Panc1 (cell line): Measurements from ENCODE around the gene FZR1. TPM values are rescaled to one million over a fixed set of nuclear protein-coding genes. Genes with fewer than 3 reads are reported as not detected.

Experiments used
- ATAC-seq: fragments of 200-7000 bp; cut with Tn5 transposase; 2 replicates; pipeline ENCODE4 v1.9.1; 2020; ENCODE audit warnings: mild to moderate bottlenecking, moderate library complexity
- Bru-seq: library from RNA; stranded (reverse); fragments of 400-500 nt; gene quantifications from one replicate; lab custom pipeline; 2021; lab: Mats Ljungman, UMichigan
- BruChase-seq, 2 experiments: library from RNA; stranded (reverse); fragments of 400-500 nt; gene quantifications; one replicate each; lab custom pipeline; 2021; lab: Mats Ljungman, UMichigan
- BruUV-seq: library from RNA; stranded (reverse); fragments of 400-500 nt; replicated peaks from 2 replicates; lab custom pipeline; 2021; lab: Mats Ljungman, UMichigan
- CTCF ChIA-PET: fragments of 300-600 bp; sonication (Branson Sonifier 250); formaldehyde crosslinking; loops from one replicate; lab custom pipeline; 2022; ENCODE audit warnings: antibody characterized with exemption; lab: Charles Lee
- POLR2A ChIA-PET: fragments of 300-600 bp; sonication (Branson Sonifier 250); formaldehyde crosslinking; loops from one replicate; lab custom pipeline; 2022; ENCODE audit warnings: antibody characterized with exemption; lab: Charles Lee
- DNase-seq: peaks from one replicate; pipeline ENCODE4 v3.0.0-alpha.2; 2010; ENCODE audit warnings: low read depth, low spot score
- H3K27ac ChIP-seq: 2 replicates; pipeline ENCODE4 v1.5.1; 2011; ENCODE audit warnings: mild to moderate bottlenecking, low read length, inconsistent platforms
- H3K27me3 ChIP-seq: fragments of 200-500 bp; sonication (Bioruptor generic); 2 replicates; pipeline ENCODE4 v1.6.0; 2014; ENCODE audit warnings: low read length, inconsistent platforms; ENCODE audit not compliant: control insufficient read depth, insufficient read depth
- H3K36me3 ChIP-seq: fragments of 200-500 bp; sonication (Bioruptor generic); 2 replicates; pipeline ENCODE4 v1.5.1; 2014; ENCODE audit warnings: inconsistent platforms, mild to moderate bottlenecking, low read length, moderate library complexity; ENCODE audit not compliant: control insufficient read depth, insufficient read depth
- H3K4me1 ChIP-seq: 2 replicates; pipeline ENCODE4 v1.5.1; 2011; ENCODE audit warnings: inconsistent platforms, mild to moderate bottlenecking, low read length, moderate library complexity; ENCODE audit not compliant: control insufficient read depth, insufficient read depth
- H3K4me3 ChIP-seq, 2 experiments: 2 replicates each; pipeline ENCODE4 v1.5.1; 2011 to 2012; ENCODE audit warnings: low read depth in 2 of 2, low read length in 2 of 2, mild to moderate bottlenecking in 2 of 2, inconsistent platforms in 1 of 2, moderate library complexity in 1 of 2
- H3K9me3 ChIP-seq: fragments of 200-500 bp; sonication (Bioruptor generic); 2 replicates; pipeline ENCODE4 v1.5.1; 2014; ENCODE audit warnings: low read depth, mild to moderate bottlenecking, inconsistent platforms, low read length, moderate library complexity; ENCODE audit not compliant: control insufficient read depth, insufficient read depth
- CTCF ChIP-seq: fragments of 450-650 bp; IDR thresholded peaks from 2 replicates; pipeline ENCODE4 v1.5.1; 2017; ENCODE audit warnings: mild to moderate bottlenecking
- POLR2AphosphoS5 ChIP-seq: IDR thresholded peaks from 2 replicates; pipeline ENCODE4 v1.6.1; 2012; ENCODE audit warnings: mild to moderate bottlenecking, low read depth, low read length, moderate library complexity
- REST ChIP-seq, 2 experiments: IDR thresholded peaks; 2 replicates each; pipeline ENCODE4 v1.6.1; 2011 to 2012; ENCODE audit warnings: low read depth in 2 of 2, control low read depth in 1 of 2, low read length in 1 of 2, mild to moderate bottlenecking in 1 of 2, moderate library complexity in 1 of 2; ENCODE audit not compliant: insufficient read depth in 1 of 2
- SIN3A ChIP-seq: IDR thresholded peaks from 2 replicates; pipeline ENCODE4 v1.6.1; 2012; ENCODE audit warnings: low read depth, mild to moderate bottlenecking, low read length, moderate library complexity, borderline replicate concordance; ENCODE audit not compliant: insufficient read depth
- TCF7L2 ChIP-seq: IDR thresholded peaks from 2 replicates; pipeline ENCODE4 v1.6.1; 2011; ENCODE audit warnings: mild to moderate bottlenecking, low read depth, low read length, inconsistent platforms
- in situ Hi-C: cut with HindIII; loops from 2 replicates; pipeline ENCODE4 v1.10.0; 2016; ENCODE audit warnings: low sequenced_read_pairs, low pct_unique_long_range_greater_than_20kb
- intact Hi-C: fragments of 100-400 bp; cut with micrococcal nuclease; formaldehyde crosslinking; loops from one replicate; pipeline ENCODE4 v1.10.0; 2022; ENCODE audit not compliant: unreplicated experiment
- long read RNA-seq: library from polyadenylated mRNA; unstranded; transcript quantifications from one replicate; pipeline ENCODE4 v2.0.0, GENCODE V29; 2021; ENCODE audit not compliant: unreplicated experiment
- polyA plus RNA-seq: library from polyadenylated mRNA; unstranded; fragments of >200 nt; gene quantifications from one replicate; pipeline ENCODE4 v1.2.1, GENCODE V29; 2012; ENCODE audit warnings: missing spikeins; ENCODE audit not compliant: insufficient read length
- total RNA-seq: library from RNA; stranded (reverse); gene quantifications from one replicate; pipeline ENCODE4 v1.2.1, GENCODE V29; 2021; ENCODE audit not compliant: unreplicated experiment

The FZR1 gene
- total RNA-seq (48.7 TPM), Bru-seq, nascent RNA (percentile 53 among the genes with signal in this experiment), BruChase-seq, experiment 1, labeled RNA remaining after a 2-hour chase (percentile 61 among the genes with signal in this experiment), BruChase-seq, experiment 2, labeled RNA remaining after a 6-hour chase (percentile 66 among the genes with signal in this experiment)
- polyA plus RNA-seq: 50.4 TPM
- long read RNA-seq, full-length matches to known transcripts: 45 of 81 reads
- long read RNA-seq, partial matches to known transcripts: 10 of 81 reads
- long read RNA-seq, other reads (novel, unspliced or antisense): 26 of 81 reads

GRCh38 chr19:3505598-3506383, at the start of gene FZR1:
FZR1 (plus strand) TSS chr19:3506311; CDS start chr19:3522990, 16,679 bp downstream.
- in situ Hi-C loops: no loop called here
- ATAC-seq (peak; percentile 98), DNase-seq (peak; percentile 75)
- Histone ChIP-seq H3K27me3 (no peaks in the 10 kb centered on the region), H3K27ac (peak within 1 kb of the TSS; percentile 94), H3K36me3 (peaks cover 3% of the 10 kb centered on the region), H3K9me3 (no peaks in the 10 kb centered on the region), H3K4me1 (no peaks in the 10 kb centered on the region; the same call in 1 of the 2 replicates), H3K4me3 (peak within 1 kb of the TSS; percentile 73)
- intact Hi-C loops: no loop called here
- CTCF ChIA-PET: no interaction called here
- POLR2A ChIA-PET: no interaction called here
- no TSS peak for BruUV-seq
- no peak for TF ChIP-seq CTCF
- no peak for TF ChIP-seq SIN3A
- TF ChIP-seq TCF7L2: no peak
- TF ChIP-seq REST (IDR thresholded peaks at IDR 0.05; ENCODE audit: insufficient read depth in 1 of 2, low read depth in 2 of 2, low read length in 1 of 2): no peak
- peak; percentile 38; the same call in 1 of the 2 replicates for TF ChIP-seq POLR2AphosphoS5

GRCh38 chr19:3456925-3457527, 49.1 kb upstream of the FZR1 start:
- DNase-seq: no peak
- TF ChIP-seq TCF7L2 (no peak), CTCF (no peak), POLR2AphosphoS5 (no peak), SIN3A (no peak)
- Histone ChIP-seq H3K27ac (no peak overlapping the region; the same call in 1 of the 2 replicates), H3K27me3 (no peaks in the 10 kb centered on the region), H3K4me3 (no peak overlapping the region), H3K4me1 (peaks cover 25% of the 10 kb centered on the region), H3K36me3 (no peaks in the 10 kb centered on the region), H3K9me3 (no peaks in the 10 kb centered on the region)
- ATAC-seq: peak; percentile 15; the same call in 1 of the 2 replicates
- POLR2A ChIA-PET: no interaction called here
- intact Hi-C loops: no loop called here
- BruUV-seq: no TSS peak
- in situ Hi-C loops: no loop called here
- CTCF ChIA-PET: no interaction called here
